Ectodermal cell (in vitro differentiated cells): Measurements from ENCODE around the gene ATP5F1E.

Experiments used
- H3K27ac ChIP-seq: 2 replicates; pipeline ENCODE4 v1.7.0; 2013; ENCODE audit warnings: mild to moderate bottlenecking, low read depth, low read length; ENCODE audit not compliant: insufficient read depth, poor library complexity, severe bottlenecking
- H3K27me3 ChIP-seq: 2 replicates; pipeline ENCODE4 v1.7.0; 2013; ENCODE audit warnings: mild to moderate bottlenecking, low read length; ENCODE audit not compliant: insufficient read depth, control insufficient read depth, poor library complexity, severe bottlenecking
- H3K36me3 ChIP-seq: one replicate; pipeline ENCODE4 v1.7.0; 2013; ENCODE audit warnings: low read length; ENCODE audit not compliant: control insufficient read depth, insufficient read depth
- H3K4me1 ChIP-seq: one replicate; pipeline ENCODE4 v1.7.0; 2013; ENCODE audit warnings: low read length; ENCODE audit not compliant: control insufficient read depth, insufficient read depth
- H3K4me3 ChIP-seq: 2 replicates; pipeline ENCODE4 v1.7.0; 2013; ENCODE audit warnings: low read depth, low read length, control low read depth; ENCODE audit not compliant: insufficient read depth
- H3K9me3 ChIP-seq: 2 replicates; pipeline ENCODE4 v1.7.0; 2013; ENCODE audit warnings: mild to moderate bottlenecking, low read length, moderate library complexity; ENCODE audit not compliant: control insufficient read depth
- WGBS, 2 experiments: methylation state at CpG; one replicate each; pipeline ENCODE4 v1.1.7; 2013; ENCODE audit warnings: missing lambda C conversion rate in 2 of 2; 5-methylcytosine and 5-hydroxymethylcytosine counted together

Gene ATP5F1E

GRCh38 chr20:59001068-59001448 is 31.1 kb downstream of the ATP5F1E start:
- peaks cover 5% of the 10 kb centered on the region for H3K4me1 ChIP-seq
- H3K9me3 ChIP-seq: no peaks in the 10 kb centered on the region
- H3K36me3 ChIP-seq: peaks cover 13% of the 10 kb centered on the region
- H3K27me3 ChIP-seq: no peaks in the 10 kb centered on the region
- H3K4me3 ChIP-seq: no peak overlapping the region
- H3K27ac ChIP-seq: no peak overlapping the region
- WGBS, 2 experiments: 90 to 92% methylated on average over 13 of the region's 13 CpGs

- WGBS, 2 experiments: 63 to 67% methylated on average over 3 of the region's 3 CpGs
- no peaks in the 10 kb centered on the region for H3K9me3 ChIP-seq
- no peaks in the 10 kb centered on the region for H3K27me3 ChIP-seq
- peaks cover 2% of the 10 kb centered on the region for H3K4me1 ChIP-seq
- no peak overlapping the region for H3K4me3 ChIP-seq
- H3K36me3 ChIP-seq: peaks cover 21% of the 10 kb centered on the region
- no peak overlapping the region for H3K27ac ChIP-seq
Measured at GRCh38 chr20:59000326-59000725, 31.8 kb downstream of the ATP5F1E start.

GRCh38 chr20:58998656-58999055 is 33.5 kb downstream of the ATP5F1E start:
- no peaks in the 10 kb centered on the region for H3K27me3 ChIP-seq
- H3K36me3 ChIP-seq: peaks cover 25% of the 10 kb centered on the region
- peaks cover 2% of the 10 kb centered on the region for H3K4me1 ChIP-seq
- WGBS, 2 experiments: 87 to 92% methylated on average over 11 of the region's 11 CpGs
- H3K27ac ChIP-seq: no peak overlapping the region
- no peak overlapping the region for H3K4me3 ChIP-seq
- H3K9me3 ChIP-seq: no peaks in the 10 kb centered on the region

GRCh38 chr20:58997141-58997770 is 34.9 kb downstream of the ATP5F1E start:
- H3K36me3 ChIP-seq: peaks cover 38% of the 10 kb centered on the region
- H3K4me1 ChIP-seq: no peaks in the 10 kb centered on the region
- no peaks in the 10 kb centered on the region for H3K9me3 ChIP-seq
- H3K27ac ChIP-seq: no peak overlapping the region
- WGBS, 2 experiments: 93 to 94% methylated on average over 24 of the region's 24 CpGs
- H3K4me3 ChIP-seq: no peak overlapping the region
- no peaks in the 10 kb centered on the region for H3K27me3 ChIP-seq

GRCh38 chr20:58996226-58996611 is 35.9 kb downstream of the ATP5F1E start:
- Histone ChIP-seq H3K4me3 (no peak overlapping the region), H3K36me3 (peaks cover 49% of the 10 kb centered on the region), H3K27me3 (no peaks in the 10 kb centered on the region), H3K4me1 (no peaks in the 10 kb centered on the region), H3K9me3 (no peaks in the 10 kb centered on the region), H3K27ac (no peak overlapping the region)
- WGBS, 2 experiments: 95% methylated on average over 12 of the region's 12 CpGs

- 93 to 94% methylated on average over 18 of the region's 18 CpGs for WGBS, 2 experiments
- H3K27me3 ChIP-seq: no peaks in the 10 kb centered on the region
- no peaks in the 10 kb centered on the region for H3K9me3 ChIP-seq
- no peak overlapping the region for H3K4me3 ChIP-seq
- H3K27ac ChIP-seq: no peak overlapping the region
- H3K4me1 ChIP-seq: no peaks in the 10 kb centered on the region
- H3K36me3 ChIP-seq: peaks cover 48% of the 10 kb centered on the region
Measured at GRCh38 chr20:58995461-58996225, 36.5 kb downstream of the ATP5F1E start.

- no peak overlapping the region for H3K4me3 ChIP-seq
- H3K9me3 ChIP-seq: no peaks in the 10 kb centered on the region
- H3K27me3 ChIP-seq: no peaks in the 10 kb centered on the region
- peaks cover 52% of the 10 kb centered on the region for H3K36me3 ChIP-seq
- no peak overlapping the region for H3K27ac ChIP-seq
- WGBS, 2 experiments: 91 to 92% methylated on average over 17 of the region's 17 CpGs
- no peaks in the 10 kb centered on the region for H3K4me1 ChIP-seq
Measured at GRCh38 chr20:58994390-58995159, 37.6 kb downstream of the ATP5F1E start.

- no peak overlapping the region for H3K4me3 ChIP-seq
- H3K4me1 ChIP-seq: no peaks in the 10 kb centered on the region
- H3K9me3 ChIP-seq: no peaks in the 10 kb centered on the region
- no peak overlapping the region for H3K27ac ChIP-seq
- no peaks in the 10 kb centered on the region for H3K27me3 ChIP-seq
- peaks cover 61% of the 10 kb centered on the region for H3K36me3 ChIP-seq
- WGBS, 2 experiments: 95% methylated on average over 22 to 23 of the region's 23 CpGs
Measured at GRCh38 chr20:58993332-58994248, 38.5 kb downstream of the ATP5F1E start.

- 95 to 97% methylated on average over 3 of the region's 3 CpGs for WGBS, 2 experiments
- Histone ChIP-seq H3K4me3 (no peak overlapping the region), H3K27me3 (no peaks in the 10 kb centered on the region), H3K9me3 (no peaks in the 10 kb centered on the region), H3K4me1 (no peaks in the 10 kb centered on the region), H3K36me3 (peaks cover 68% of the 10 kb centered on the region), H3K27ac (no peak overlapping the region)
Measured at GRCh38 chr20:58992911-58993310, 39.2 kb downstream of the ATP5F1E start.
